ENCODE measurements around the gene CHD2.
"Not testable (repeated sequence)": the region's sequence is repeated elsewhere in the genome, so short reads cannot be mapped to it uniquely, and the experiment has no call there.

The CHD2 gene

DNA sequence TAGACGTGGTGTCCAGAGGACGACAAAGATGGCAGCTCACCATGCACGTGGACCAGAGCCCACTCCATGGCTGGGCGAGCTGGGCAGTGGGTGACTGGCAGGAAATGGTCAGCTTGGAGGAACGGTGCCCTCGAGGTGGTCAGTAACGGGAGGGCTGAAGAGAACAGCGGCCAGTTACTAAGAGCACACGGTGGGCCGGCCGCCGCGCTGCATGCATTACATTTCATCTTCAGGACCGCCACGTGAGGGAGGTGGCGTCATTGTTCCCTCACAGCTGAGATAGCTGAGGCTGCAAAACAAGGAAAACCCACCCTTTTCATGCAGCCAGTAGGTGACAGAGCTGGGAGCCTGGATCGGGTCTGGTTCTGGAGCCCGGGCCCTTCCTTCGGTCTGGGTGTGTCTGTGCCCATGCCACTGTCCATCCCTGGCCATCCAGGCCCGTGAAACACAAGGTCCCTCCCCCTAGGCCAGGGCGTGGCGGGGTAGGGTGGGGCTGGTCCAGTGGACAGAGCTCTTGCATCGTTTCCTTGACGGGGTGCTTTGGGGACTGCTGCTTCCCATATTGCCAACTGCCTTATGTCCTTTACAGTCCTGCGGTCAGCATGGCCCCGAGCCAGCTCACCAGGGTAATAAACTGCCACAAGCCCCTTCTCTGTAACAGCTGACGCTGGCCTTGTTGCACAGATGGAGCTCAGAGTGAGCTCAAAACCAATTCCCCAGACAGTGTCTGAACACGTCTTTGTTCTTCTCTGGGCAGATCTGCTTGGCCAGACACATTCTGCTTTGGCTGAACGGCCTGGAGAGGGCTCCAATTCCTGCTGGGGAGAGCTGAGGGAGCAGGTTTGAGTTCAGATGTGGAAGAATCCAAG lies 137.1 kb downstream of the CHD2 start:
- no peak overlapping the region for H3K4me3 ChIP-seq (ENCODE audit: low read depth, low read length)
- no peak for DNase-seq (ENCODE audit: low read depth)
- TF ChIP-seq, protein P1, sequence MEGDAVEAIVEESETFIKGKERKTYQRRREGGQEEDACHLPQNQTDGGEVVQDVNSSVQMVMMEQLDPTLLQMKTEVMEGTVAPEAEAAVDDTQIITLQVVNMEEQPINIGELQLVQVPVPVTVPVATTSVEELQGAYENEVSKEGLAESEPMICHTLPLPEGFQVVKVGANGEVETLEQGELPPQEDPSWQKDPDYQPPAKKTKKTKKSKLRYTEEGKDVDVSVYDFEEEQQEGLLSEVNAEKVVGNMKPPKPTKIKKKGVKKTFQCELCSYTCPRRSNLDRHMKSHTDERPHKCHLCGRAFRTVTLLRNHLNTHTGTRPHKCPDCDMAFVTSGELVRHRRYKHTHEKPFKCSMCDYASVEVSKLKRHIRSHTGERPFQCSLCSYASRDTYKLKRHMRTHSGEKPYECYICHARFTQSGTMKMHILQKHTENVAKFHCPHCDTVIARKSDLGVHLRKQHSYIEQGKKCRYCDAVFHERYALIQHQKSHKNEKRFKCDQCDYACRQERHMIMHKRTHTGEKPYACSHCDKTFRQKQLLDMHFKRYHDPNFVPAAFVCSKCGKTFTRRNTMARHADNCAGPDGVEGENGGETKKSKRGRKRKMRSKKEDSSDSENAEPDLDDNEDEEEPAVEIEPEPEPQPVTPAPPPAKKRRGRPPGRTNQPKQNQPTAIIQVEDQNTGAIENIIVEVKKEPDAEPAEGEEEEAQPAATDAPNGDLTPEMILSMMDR (IDR thresholded peaks at IDR 0.05; ENCODE audit: low read depth, low read length, missing control alignments): no peak

DNA sequence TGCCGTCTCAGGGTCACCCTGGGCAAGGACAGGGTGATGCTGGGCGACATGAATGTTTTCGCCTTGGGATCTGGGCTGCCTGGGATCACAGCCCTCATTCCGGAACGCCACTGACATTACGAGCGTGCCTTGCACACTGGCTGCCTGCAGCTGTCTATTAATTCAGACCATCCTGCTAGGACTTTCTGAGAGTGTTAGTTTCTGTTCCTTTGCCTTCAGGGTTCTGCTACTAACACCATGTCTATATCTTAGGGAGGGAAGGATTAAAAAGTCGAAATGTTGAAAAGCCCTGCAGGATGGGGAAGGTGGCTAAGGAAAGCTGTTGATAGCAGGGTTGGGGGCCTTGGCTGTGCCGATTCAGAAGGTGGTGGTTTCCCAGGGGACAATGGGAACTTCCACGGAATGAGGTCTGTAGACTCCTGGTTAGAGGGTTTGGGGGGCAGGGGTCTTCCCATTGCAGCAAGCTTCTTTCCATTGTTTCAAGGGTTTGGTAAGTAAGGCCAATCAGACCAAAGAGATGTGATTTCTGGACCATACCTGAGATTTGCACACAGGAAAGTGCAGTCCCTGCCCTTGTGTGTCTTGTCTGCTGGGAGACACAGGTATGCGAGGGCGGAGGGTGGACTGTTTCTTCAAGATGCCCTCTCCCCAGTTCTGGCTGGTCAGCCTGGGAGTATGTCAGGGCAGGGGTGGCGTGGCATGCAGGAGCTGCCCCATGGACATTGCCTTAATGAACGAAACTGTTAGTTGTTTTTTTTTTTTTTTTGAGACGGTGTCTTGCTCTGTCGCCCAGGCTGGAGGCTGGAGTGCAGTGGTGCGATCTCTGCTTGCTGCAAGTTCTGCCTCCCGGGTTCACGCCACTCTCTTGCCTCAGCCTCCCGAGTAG lies 137.9 kb downstream of the CHD2 start:
- TF ChIP-seq, protein P1 (IDR thresholded peaks at IDR 0.05; ENCODE audit: low read depth, low read length, missing control alignments): no peak
- DNase-seq (ENCODE audit: low read depth): no peak
- H3K4me3 ChIP-seq (ENCODE audit: low read depth, low read length): no peak overlapping the region

DNA sequence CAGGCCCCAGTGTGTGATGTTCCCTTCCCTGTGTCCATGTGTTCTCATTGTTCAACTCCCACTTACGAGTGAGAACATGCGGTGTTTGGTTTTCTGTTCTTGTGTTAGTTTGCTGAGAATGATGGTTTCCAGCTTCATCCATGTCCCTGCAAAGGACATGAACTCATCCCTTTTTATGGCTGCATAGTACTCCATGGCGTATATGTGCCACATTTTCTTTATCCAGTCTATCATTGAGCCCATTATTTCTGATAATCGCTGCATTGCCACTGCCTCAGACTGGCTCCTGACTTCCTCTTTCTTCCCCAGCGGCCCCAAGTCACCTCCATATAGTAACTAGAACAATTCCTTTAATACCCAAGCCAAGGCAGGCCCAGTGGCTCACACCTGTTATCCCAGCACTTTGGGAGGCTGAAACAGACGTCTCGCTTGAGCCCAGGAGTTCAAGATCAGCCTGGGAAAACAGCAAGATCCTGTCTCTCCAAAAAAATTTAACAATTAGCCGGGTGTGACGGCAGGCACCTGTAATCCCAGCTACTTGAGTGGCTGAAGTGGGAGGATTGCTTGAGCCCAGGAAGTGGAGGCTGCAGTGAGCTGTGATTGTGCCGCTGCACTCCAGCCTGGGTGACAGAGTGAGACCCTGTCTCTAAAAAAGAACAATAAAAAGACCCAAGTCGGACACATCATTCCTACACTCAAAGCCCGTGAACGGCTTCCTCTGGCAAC lies 139.6 kb downstream of the CHD2 start:
- not testable (repeated sequence) for H3K4me3 ChIP-seq (ENCODE audit: low read depth, low read length); DNase-seq (ENCODE audit: low read depth)

DNA sequence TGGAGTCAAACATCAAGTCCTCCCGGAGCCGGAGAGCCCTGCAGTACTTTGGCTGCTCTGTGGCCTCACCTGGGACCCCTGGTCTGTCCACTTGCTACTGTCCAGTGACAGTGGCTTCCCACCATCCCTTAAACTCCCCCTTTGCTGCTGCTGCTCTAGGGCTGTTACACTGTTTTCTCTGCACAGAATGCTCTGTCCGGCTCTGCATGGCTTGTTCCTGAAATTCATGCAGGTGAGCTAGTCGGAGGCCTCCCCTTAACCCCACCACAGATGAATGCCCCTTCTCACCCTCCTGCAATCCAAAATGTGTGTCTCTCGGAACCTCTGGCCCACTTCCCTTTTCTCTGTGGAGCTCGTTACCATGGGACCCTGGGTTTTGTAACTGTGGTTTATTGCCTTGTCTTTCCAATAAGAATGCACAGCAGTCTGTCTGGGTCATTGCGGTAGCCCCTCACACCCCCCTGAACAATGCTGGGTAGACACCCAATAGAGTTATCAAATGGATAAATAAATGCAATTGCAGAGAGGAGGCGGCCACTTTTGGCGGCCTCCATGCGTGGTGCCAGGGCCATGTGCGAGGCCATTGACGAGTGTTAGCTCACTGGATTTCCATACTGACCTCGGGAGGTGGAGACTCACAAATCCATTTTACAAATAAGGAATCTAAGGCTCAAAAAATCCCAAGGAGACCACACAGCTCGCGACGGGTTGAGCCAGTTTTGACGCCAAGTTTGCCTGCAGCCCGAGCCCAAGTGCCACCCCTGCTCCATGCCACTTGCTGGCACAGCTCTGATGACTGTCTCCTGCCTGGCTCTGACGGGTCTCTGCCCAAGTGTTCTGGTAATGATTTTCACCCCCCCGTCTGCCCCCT lies 140.4 kb downstream of the CHD2 start:
- TF ChIP-seq, protein P1 (IDR thresholded peaks at IDR 0.05; ENCODE audit: low read depth, low read length, missing control alignments): no peak
- H3K4me3 ChIP-seq (ENCODE audit: low read depth, low read length): no peak overlapping the region
- DNase-seq (ENCODE audit: low read depth): no peak

DNA sequence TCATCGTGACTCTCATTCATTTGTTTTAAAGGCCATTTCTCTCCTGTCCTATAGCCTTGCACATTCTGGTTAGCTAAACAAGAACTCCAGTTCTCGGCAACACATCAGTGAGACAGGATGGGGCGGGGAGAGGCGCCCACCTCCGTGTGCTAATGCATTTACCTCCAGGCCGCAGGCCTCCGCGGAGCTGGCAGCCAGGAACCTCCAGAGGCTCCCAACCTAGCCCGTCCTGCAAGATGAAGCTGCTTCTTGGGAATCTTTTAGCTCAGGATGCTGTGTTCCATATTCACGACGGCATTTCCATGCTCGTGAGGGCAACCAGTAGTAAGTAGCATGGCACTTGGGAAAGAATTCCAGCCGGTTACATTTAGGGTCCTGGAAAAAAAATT lies 141.0 kb downstream of the CHD2 start:
- no peak overlapping the region for H3K4me3 ChIP-seq (ENCODE audit: low read depth, low read length)
- TF ChIP-seq, protein P1 (IDR thresholded peaks at IDR 0.05; ENCODE audit: low read depth, low read length, missing control alignments): no peak
- no peak for DNase-seq (ENCODE audit: low read depth)

DNA sequence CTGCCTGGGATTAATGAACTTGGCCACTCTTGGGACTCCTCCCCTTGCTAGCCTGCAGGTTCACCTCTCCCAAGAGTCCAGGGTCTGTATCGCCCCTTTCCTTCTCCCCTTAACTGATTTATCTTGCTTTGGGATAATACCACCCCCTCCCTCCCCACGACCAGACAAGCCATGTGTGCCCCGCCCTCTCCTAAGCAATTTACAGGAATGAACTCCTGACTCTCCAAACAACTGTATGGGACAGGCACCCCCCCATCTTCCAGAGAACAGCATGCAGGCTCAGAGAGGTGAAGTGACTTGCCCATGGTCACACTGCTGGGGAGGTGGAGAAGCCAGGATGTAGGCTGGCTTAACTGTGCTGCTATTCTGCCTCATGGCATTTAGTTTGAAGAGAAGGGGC lies 142.1 kb downstream of the CHD2 start:
- no peak for DNase-seq (ENCODE audit: low read depth)
- H3K4me3 ChIP-seq (ENCODE audit: low read depth, low read length): no peak overlapping the region
- TF ChIP-seq, protein P1 (IDR thresholded peaks at IDR 0.05; ENCODE audit: low read depth, low read length, missing control alignments): no peak
